ENCODE results near the gene PMEPA1. TPM values are rescaled to one million over a fixed set of nuclear protein-coding genes. Genes with fewer than 3 reads are reported as not detected.
A peak's percentile ranks its signal among the peaks of the same experiment; 100 is the strongest.

Gene PMEPA1
- total RNA-seq, 1 donor from 2014 or later, result 26.9 TPM

GRCh38 chr20:57653910-57654309 is 55.9 kb downstream of the PMEPA1 start:
- H3K27me3 ChIP-seq (ENCODE audit: low read depth), result no peaks in the 10 kb centered on the region
- H3K4me1 ChIP-seq, result peaks cover 4% of the 10 kb centered on the region
- DNase-seq (peak; percentile 20), ATAC-seq (no peak)
- no peak overlapping the region for H3K4me3 ChIP-seq
- H3K9me3 ChIP-seq, result no peaks in the 10 kb centered on the region
- no peak overlapping the region for H3K27ac ChIP-seq
- peaks cover 52% of the 10 kb centered on the region for H3K36me3 ChIP-seq
- intact Hi-C loops (cut with DNase I), result no loop called here
- TF ChIP-seq CTCF (IDR thresholded peaks at IDR 0.05), result no peak

GRCh38 chr20:57653546-57653900 is 56.3 kb downstream of the PMEPA1 start:
- no peaks in the 10 kb centered on the region for H3K27me3 ChIP-seq (ENCODE audit: low read depth)
- H3K9me3 ChIP-seq, result no peaks in the 10 kb centered on the region
- intact Hi-C loops (cut with DNase I), result no loop called here
- no peak overlapping the region for H3K4me3 ChIP-seq
- peaks cover 50% of the 10 kb centered on the region for H3K36me3 ChIP-seq
- DNase-seq (peak; percentile 37), ATAC-seq (no peak)
- H3K27ac ChIP-seq, result no peak overlapping the region
- TF ChIP-seq CTCF (IDR thresholded peaks at IDR 0.05), result no peak
- H3K4me1 ChIP-seq, result peaks cover 4% of the 10 kb centered on the region

- H3K27ac ChIP-seq, result no peak overlapping the region
- H3K4me3 ChIP-seq, result no peak overlapping the region
- peaks cover 44% of the 10 kb centered on the region for H3K36me3 ChIP-seq
- DNase-seq, result peak; percentile 26
- H3K27me3 ChIP-seq (ENCODE audit: low read depth), result no peaks in the 10 kb centered on the region
- no peaks in the 10 kb centered on the region for H3K9me3 ChIP-seq
- no peak for TF ChIP-seq CTCF (IDR thresholded peaks at IDR 0.05)
- intact Hi-C loops (cut with DNase I), result no loop called here
- ATAC-seq, result no peak
- H3K4me1 ChIP-seq, result peaks cover 4% of the 10 kb centered on the region
Observed at GRCh38 chr20:57652606-57653545, 56.9 kb downstream of the PMEPA1 start.

- Histone ChIP-seq H3K4me3 (no peak overlapping the region), H3K27me3 (ENCODE audit: low read depth) (no peaks in the 10 kb centered on the region), H3K9me3 (no peaks in the 10 kb centered on the region), H3K36me3 (peaks cover 37% of the 10 kb centered on the region), H3K4me1 (peaks cover 4% of the 10 kb centered on the region), H3K27ac (no peak overlapping the region)
- no peak for ATAC-seq
- intact Hi-C loops (cut with DNase I), result no loop called here
- TF ChIP-seq CTCF (IDR thresholded peaks at IDR 0.05), result no peak
- peak; percentile 41 for DNase-seq
Observed at GRCh38 chr20:57651881-57652605, 57.8 kb downstream of the PMEPA1 start.

- intact Hi-C loops (cut with DNase I), result no loop called here
- no peak for TF ChIP-seq CTCF (IDR thresholded peaks at IDR 0.05)
- Histone ChIP-seq H3K9me3 (no peaks in the 10 kb centered on the region), H3K36me3 (peaks cover 29% of the 10 kb centered on the region), H3K4me3 (no peak overlapping the region), H3K27ac (no peak overlapping the region), H3K27me3 (ENCODE audit: low read depth) (no peaks in the 10 kb centered on the region), H3K4me1 (peaks cover 4% of the 10 kb centered on the region)
- ATAC-seq (no peak), DNase-seq (peak; percentile 30)
Observed at GRCh38 chr20:57650756-57651483, 58.9 kb downstream of the PMEPA1 start.

Measured in lower lobe of right lung (tissue), 2 donors.